SK-N-SH treated with all-trans-retinoic acid at 6 μM for 48 hours (cell line): Measurements from ENCODE around the gene S100PBP.

Experiments
- ATAC-seq: fragments of 200-7000 bp; cut with Tn5 transposase; 3 replicates; pipeline ENCODE4 v1.9.1; 2020; ENCODE audit warnings: mild to moderate bottlenecking, moderate library complexity
- BACH2 ChIP-seq: fragments of 250-450 bp; sonication (Bioruptor Pico); IDR thresholded peaks from 2 replicates; pipeline ENCODE4 v1.9.0; 2021; ENCODE audit warnings: mild to moderate bottlenecking, borderline replicate concordance
- CSDC2 ChIP-seq: fragments of 250-450 bp; sonication (Bioruptor Pico); IDR thresholded peaks from 2 replicates; pipeline ENCODE4 v1.5.0; 2020; ENCODE audit warnings: mild to moderate bottlenecking, moderate library complexity
- CSRNP3 ChIP-seq: fragments of 250-450 bp; sonication (Bioruptor Pico); IDR thresholded peaks from 2 replicates; pipeline ENCODE4 v1.5.1; 2021; ENCODE audit warnings: mild to moderate bottlenecking, moderate library complexity
- ESRRG ChIP-seq: fragments of 250-450 bp; sonication (Bioruptor Pico); IDR thresholded peaks from 2 replicates; pipeline ENCODE4 v1.6.1; 2021; ENCODE audit warnings: mild to moderate bottlenecking
- GLIS3 ChIP-seq: fragments of 250-450 bp; sonication (Bioruptor Pico); IDR thresholded peaks from 2 replicates; pipeline ENCODE4 v1.5.0; 2020; ENCODE audit warnings: mild to moderate bottlenecking, moderate library complexity
- ISL1 ChIP-seq: fragments of 250-450 bp; sonication (Bioruptor Pico); IDR thresholded peaks from 2 replicates; pipeline ENCODE4 v2.1.2; 2022; ENCODE audit warnings: mild to moderate bottlenecking, moderate library complexity
- POU6F1 ChIP-seq: fragments of 250-450 bp; sonication (Bioruptor Pico); IDR thresholded peaks from 2 replicates; pipeline ENCODE4 v1.8.0; 2021; ENCODE audit warnings: low read depth, mild to moderate bottlenecking, moderate library complexity, borderline replicate concordance
- PPARA ChIP-seq: fragments of 250-450 bp; sonication (Bioruptor Pico); IDR thresholded peaks from 2 replicates; pipeline ENCODE4 v1.5.0; 2020; ENCODE audit warnings: mild to moderate bottlenecking, borderline replicate concordance
- RARB ChIP-seq: fragments of 250-450 bp; sonication (Bioruptor Pico); IDR thresholded peaks from 2 replicates; pipeline ENCODE4 v1.8.0; 2021; ENCODE audit warnings: mild to moderate bottlenecking, moderate library complexity
- SNAI2 ChIP-seq: fragments of 250-450 bp; sonication (Bioruptor Pico); IDR thresholded peaks from 2 replicates; pipeline ENCODE4 v1.5.0; 2020; ENCODE audit warnings: mild to moderate bottlenecking, moderate library complexity
- TCF4 ChIP-seq: fragments of 250-450 bp; sonication (Bioruptor Pico); IDR thresholded peaks from 2 replicates; pipeline ENCODE4 v1.8.0; 2021; ENCODE audit warnings: mild to moderate bottlenecking, moderate library complexity, borderline replicate concordance
- TOX ChIP-seq: fragments of 250-450 bp; sonication (Bioruptor Pico); IDR thresholded peaks from 2 replicates; pipeline ENCODE4 v1.8.0; 2021; ENCODE audit warnings: mild to moderate bottlenecking, moderate library complexity, borderline replicate concordance
- ZC3H10 ChIP-seq: fragments of 250-450 bp; sonication (Bioruptor Pico); IDR thresholded peaks from 2 replicates; pipeline ENCODE4 v1.5.1; 2021; ENCODE audit warnings: mild to moderate bottlenecking, moderate library complexity
- ZFP3 ChIP-seq: fragments of 250-450 bp; sonication (Bioruptor Pico); IDR thresholded peaks from 2 replicates; pipeline ENCODE4 v1.5.0; 2020; ENCODE audit warnings: mild to moderate bottlenecking, moderate library complexity
- ZFP30 ChIP-seq: fragments of 450-650 bp; formaldehyde crosslinking; IDR thresholded peaks from 2 replicates; pipeline ENCODE4 v1.5.0; 2022; ENCODE audit warnings: mild to moderate bottlenecking, moderate library complexity
- ZNF565 ChIP-seq: fragments of 450-650 bp; formaldehyde crosslinking; conservative IDR thresholded peaks from 2 replicates; pipeline ENCODE4 v1.5.0; 2020; ENCODE audit warnings: low read depth, mild to moderate bottlenecking, moderate library complexity
- ZNF70 ChIP-seq: fragments of 450-650 bp; formaldehyde crosslinking; IDR thresholded peaks from 2 replicates; pipeline ENCODE4 v1.5.0; 2020; ENCODE audit warnings: mild to moderate bottlenecking, moderate library complexity
- ZNF8 ChIP-seq: fragments of 450-650 bp; formaldehyde crosslinking; IDR thresholded peaks from 2 replicates; pipeline ENCODE4 v1.5.0; 2020; ENCODE audit warnings: mild to moderate bottlenecking, moderate library complexity
- TF ChIP-seq, protein P1 (sequence below): fragments of 250-450 bp; sonication (Bioruptor Pico); IDR thresholded peaks from 2 replicates; pipeline ENCODE4 v1.5.0; 2020; ENCODE audit warnings: mild to moderate bottlenecking, moderate library complexity
- TF ChIP-seq, protein P2 (sequence below): fragments of 250-450 bp; sonication (Bioruptor Pico); IDR thresholded peaks from 2 replicates; pipeline ENCODE4 v1.5.1; 2020; ENCODE audit warnings: low read depth, mild to moderate bottlenecking, moderate library complexity
- TF ChIP-seq, protein P3 (sequence below): fragments of 250-450 bp; sonication (Bioruptor Pico); IDR thresholded peaks from 2 replicates; pipeline ENCODE4 v1.8.0; 2020; ENCODE audit warnings: mild to moderate bottlenecking, moderate library complexity, borderline replicate concordance

The S100PBP gene

DNA sequence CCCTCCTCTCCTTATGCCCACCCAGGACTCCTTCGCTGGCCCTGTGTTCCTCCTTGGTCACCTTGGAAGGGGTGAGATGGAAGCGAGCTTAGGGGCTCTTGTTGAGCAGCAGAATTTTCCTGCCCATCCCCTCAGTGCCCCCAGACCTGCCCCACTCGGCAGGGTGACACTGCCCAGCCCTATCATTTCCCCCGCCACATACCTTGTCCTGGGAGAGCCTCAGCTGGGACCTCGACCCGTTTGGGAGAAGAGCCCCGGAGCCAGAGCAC, 54.7 kb downstream of the S100PBP start (continued):
- TF ChIP-seq CSRNP3 (CRISPR knock-in tag) = no peak
- TF ChIP-seq TOX = no peak
- TF ChIP-seq, all 23 proteins: peak for 0

DNA sequence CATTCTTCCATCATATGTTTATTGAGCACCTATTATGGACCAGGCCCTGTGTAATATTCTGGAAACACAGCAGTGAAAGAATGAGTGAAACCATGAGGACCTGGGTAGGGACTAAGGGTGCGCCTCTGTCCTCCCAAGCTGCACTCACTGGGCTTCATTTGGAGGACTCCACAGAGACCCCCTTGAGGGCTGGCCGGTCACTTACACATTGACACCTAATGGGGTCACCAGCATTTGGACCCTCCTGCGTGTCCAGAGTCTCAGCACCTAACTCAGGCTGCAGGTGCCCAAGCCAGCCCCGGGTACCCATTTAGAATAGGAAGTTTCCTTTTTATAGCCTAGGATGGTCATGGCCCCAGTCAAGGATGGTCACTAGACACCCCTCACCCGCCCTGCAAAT, 56.0 kb downstream of the S100PBP start:
- TF ChIP-seq CSRNP3 (CRISPR knock-in tag) = no peak
- no peak for ATAC-seq

DNA sequence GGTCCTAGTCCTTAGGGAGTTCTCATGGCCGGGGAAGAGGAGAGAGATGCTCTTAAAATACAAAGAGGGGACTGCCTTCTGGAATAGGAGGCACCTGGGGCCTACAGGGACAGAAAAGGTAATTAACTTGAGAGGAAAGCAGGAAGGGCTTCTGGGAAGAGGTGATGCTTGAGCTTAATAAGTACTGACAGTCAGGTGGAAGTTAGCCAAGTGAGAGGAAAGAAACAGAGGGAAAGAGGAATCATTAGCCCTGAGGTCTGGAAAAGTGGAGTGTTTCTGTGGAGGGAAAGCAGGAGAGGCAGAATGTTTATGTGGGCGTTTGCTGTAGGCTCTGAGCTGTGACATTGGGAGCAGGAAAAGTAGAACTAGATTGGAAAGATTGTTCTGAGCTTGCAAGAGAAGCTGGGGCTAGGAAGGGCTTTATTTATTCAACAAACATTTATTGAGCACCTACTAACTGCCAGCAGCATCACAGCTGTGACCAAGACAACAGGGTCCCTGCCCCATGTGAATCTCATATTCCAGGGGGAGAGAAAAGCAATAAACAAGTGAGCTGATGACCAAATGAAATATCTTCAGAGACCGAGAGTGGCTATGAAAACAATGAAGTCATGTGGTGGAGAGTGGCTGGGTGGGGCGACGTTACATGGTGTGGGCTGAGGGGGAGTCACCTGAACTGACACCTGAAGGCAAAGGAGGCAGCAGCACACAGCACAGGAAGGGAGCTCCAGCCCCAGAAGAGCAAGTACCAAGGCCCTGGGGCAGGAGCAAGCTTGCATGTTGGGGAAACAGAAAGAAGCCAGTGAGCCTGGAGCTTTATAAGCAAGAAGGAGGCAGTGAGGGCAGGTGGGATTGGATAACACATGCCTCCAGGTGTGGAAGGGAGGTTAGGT, 57.7 kb downstream of the S100PBP start:
- no peak for TF ChIP-seq PPARA (CRISPR knock-in tag)
- no peak for TF ChIP-seq ZC3H10
- no peak for TF ChIP-seq TCF4
- TF ChIP-seq GLIS3 = no peak
- TF ChIP-seq, all 23 proteins: peak for 0
- ATAC-seq = no peak

- no peak for TF ChIP-seq ZFP30 (CRISPR knock-in tag)
- TF ChIP-seq, protein P1, sequence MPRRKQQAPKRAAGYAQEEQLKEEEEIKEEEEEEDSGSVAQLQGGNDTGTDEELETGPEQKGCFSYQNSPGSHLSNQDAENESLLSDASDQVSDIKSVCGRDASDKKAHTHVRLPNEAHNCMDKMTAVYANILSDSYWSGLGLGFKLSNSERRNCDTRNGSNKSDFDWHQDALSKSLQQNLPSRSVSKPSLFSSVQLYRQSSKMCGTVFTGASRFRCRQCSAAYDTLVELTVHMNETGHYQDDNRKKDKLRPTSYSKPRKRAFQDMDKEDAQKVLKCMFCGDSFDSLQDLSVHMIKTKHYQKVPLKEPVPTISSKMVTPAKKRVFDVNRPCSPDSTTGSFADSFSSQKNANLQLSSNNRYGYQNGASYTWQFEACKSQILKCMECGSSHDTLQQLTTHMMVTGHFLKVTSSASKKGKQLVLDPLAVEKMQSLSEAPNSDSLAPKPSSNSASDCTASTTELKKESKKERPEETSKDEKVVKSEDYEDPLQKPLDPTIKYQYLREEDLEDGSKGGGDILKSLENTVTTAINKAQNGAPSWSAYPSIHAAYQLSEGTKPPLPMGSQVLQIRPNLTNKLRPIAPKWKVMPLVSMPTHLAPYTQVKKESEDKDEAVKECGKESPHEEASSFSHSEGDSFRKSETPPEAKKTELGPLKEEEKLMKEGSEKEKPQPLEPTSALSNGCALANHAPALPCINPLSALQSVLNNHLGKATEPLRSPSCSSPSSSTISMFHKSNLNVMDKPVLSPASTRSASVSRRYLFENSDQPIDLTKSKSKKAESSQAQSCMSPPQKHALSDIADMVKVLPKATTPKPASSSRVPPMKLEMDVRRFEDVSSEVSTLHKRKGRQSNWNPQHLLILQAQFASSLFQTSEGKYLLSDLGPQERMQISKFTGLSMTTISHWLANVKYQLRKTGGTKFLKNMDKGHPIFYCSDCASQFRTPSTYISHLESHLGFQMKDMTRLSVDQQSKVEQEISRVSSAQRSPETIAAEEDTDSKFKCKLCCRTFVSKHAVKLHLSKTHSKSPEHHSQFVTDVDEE (CRISPR knock-in tag) = no peak
- no peak for TF ChIP-seq ESRRG (CRISPR knock-in tag)
- TF ChIP-seq, protein P2, sequence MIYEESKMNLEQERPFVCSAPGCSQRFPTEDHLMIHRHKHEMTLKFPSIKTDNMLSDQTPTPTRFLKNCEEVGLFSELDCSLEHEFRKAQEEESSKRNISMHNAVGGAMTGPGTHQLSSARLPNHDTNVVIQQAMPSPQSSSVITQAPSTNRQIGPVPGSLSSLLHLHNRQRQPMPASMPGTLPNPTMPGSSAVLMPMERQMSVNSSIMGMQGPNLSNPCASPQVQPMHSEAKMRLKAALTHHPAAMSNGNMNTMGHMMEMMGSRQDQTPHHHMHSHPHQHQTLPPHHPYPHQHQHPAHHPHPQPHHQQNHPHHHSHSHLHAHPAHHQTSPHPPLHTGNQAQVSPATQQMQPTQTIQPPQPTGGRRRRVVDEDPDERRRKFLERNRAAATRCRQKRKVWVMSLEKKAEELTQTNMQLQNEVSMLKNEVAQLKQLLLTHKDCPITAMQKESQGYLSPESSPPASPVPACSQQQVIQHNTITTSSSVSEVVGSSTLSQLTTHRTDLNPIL (CRISPR knock-in tag) = no peak
- TF ChIP-seq ZNF70 (CRISPR knock-in tag) = no peak
- no peak for TF ChIP-seq TCF4
- TF ChIP-seq RARB (CRISPR knock-in tag) = no peak
- no peak for TF ChIP-seq TOX
- TF ChIP-seq CSDC2 (CRISPR knock-in tag) = no peak
- no peak for TF ChIP-seq SNAI2 (CRISPR knock-in tag)
- TF ChIP-seq ISL1 (CRISPR knock-in tag) = no peak
- TF ChIP-seq POU6F1 = no peak
- TF ChIP-seq, protein P3, sequence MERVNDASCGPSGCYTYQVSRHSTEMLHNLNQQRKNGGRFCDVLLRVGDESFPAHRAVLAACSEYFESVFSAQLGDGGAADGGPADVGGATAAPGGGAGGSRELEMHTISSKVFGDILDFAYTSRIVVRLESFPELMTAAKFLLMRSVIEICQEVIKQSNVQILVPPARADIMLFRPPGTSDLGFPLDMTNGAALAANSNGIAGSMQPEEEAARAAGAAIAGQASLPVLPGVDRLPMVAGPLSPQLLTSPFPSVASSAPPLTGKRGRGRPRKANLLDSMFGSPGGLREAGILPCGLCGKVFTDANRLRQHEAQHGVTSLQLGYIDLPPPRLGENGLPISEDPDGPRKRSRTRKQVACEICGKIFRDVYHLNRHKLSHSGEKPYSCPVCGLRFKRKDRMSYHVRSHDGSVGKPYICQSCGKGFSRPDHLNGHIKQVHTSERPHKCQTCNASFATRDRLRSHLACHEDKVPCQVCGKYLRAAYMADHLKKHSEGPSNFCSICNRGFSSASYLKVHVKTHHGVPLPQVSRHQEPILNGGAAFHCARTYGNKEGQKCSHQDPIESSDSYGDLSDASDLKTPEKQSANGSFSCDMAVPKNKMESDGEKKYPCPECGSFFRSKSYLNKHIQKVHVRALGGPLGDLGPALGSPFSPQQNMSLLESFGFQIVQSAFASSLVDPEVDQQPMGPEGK (CRISPR knock-in tag) = no peak
- no peak for TF ChIP-seq ZNF8 (CRISPR knock-in tag)
- TF ChIP-seq ZC3H10 = no peak
- no peak for TF ChIP-seq ZNF565 (CRISPR knock-in tag)
- no peak for TF ChIP-seq BACH2
- no peak for TF ChIP-seq GLIS3
- TF ChIP-seq ZFP3 = no peak
- peak; percentile 83 for ATAC-seq
Measured at GRCh38 chr1:32876341-32877210, 59.1 kb downstream of the S100PBP start.
